UCSD-AML1 (cell line): Measurements from ENCODE around the gene EIF2A.

Experiments
- DNase-seq: peaks from one replicate; lab custom pipeline; 2025; ENCODE audit not compliant: unreplicated experiment; lab: John Stamatoyannopoulos, UW

The EIF2A gene

DNA sequence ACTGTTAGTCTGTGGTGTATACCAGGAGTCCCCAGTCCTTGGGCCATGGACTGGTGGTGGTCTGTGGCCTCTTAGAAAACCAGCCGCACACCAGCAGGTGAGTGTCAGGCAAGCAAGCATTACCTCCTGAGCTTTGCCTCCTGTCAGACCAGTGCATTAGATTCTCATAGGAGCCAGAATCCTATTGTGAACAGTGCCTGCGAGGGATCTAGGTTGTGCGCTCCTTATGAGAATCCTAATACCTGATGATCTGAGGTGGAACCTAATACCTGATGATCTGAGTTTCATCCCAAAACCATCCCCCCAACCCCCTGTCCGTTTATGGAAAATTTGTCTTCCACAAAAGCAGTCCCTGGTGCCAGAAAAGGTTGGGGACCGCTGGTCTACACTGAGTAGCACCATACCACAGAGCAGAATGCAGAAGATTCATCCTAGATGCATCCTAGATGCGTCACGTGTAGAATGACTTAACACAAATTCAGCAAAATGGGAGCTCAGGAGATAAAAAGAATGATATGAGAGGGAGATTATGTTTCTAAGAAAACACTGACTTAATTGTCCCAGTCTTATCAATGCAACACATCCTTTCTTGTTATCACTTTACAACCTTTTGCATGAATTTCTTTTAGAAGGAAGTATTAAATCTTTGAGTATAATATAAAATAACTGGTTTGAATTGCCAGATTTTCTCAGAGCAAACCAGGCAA is 85.1 kb downstream of the EIF2A start:
- no peak for DNase-seq

DNA sequence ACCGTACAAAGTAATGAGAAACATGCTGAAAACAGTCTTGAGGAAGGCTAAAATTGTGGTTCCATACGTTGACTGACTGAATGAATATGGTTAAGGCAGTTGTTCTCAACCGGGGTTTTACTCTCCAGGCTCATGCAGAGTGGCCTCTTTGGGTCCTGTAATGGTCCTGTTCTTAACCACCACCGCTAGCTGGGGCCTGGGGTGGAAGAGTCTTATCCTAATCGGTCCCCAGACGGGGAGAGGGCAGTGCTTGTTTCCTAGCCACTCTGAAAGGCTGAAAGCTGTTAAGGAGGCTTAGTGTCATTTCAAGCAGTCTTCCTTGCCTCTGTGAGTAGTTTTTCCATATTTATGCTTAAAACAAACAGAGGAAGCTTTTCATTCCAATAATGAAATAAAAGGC is 88.5 kb downstream of the EIF2A start:
- DNase-seq: no peak

DNA sequence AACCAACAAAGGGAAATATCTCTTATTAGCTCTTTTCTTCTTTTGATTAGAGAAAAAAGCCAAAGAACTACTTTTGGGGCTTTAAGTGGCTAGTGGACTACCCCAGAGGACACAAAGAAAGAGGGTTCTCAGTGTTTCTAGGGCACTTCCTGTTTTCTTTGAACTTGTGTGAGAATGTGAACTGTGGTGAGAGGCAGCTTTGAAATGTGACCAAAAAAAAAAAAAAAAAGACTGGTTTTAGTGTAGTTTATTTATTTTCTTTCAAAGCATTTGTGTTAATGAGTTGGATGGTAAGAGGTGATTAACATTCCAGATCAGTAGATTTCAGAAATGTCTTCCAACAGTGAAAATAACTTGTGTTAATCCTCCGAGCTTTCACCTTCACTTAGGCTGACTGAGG is 88.9 kb downstream of the EIF2A start:
- no peak for DNase-seq
